A549 (cell line): ENCODE data around the gene ANTXR1.

ENCODE experiments used
- JUNB ChIP-seq: fragments of >200 bp; sonication (Bioruptor Twin); formaldehyde crosslinking; IDR thresholded peaks from 2 replicates; pipeline ENCODE4 v1.6.1; 2016
- NR3C1 ChIP-seq: fragments of >200 bp; sonication (Bioruptor Twin); formaldehyde crosslinking; IDR thresholded peaks from 3 replicates; pipeline ENCODE4 v1.6.1; 2017
- RARB ChIP-seq: fragments of 250-450 bp; sonication (Bioruptor Pico); IDR thresholded peaks from 2 replicates; pipeline ENCODE4 v1.8.0; 2021; ENCODE audit warnings: mild to moderate bottlenecking, moderate library complexity
- SMC3 ChIP-seq: fragments of >200 bp; sonication (Bioruptor Twin); formaldehyde crosslinking; IDR thresholded peaks from 3 replicates; pipeline ENCODE4 v1.6.1; 2018; ENCODE audit warnings: inconsistent platforms
- TF ChIP-seq, protein P1 (sequence below): fragments of 200-600 bp; sonication (generic); IDR thresholded peaks from 2 replicates; pipeline ENCODE4 v1.6.1; 2016; ENCODE audit warnings: antibody characterized with exemption, mild to moderate bottlenecking, moderate library complexity

DNA sequence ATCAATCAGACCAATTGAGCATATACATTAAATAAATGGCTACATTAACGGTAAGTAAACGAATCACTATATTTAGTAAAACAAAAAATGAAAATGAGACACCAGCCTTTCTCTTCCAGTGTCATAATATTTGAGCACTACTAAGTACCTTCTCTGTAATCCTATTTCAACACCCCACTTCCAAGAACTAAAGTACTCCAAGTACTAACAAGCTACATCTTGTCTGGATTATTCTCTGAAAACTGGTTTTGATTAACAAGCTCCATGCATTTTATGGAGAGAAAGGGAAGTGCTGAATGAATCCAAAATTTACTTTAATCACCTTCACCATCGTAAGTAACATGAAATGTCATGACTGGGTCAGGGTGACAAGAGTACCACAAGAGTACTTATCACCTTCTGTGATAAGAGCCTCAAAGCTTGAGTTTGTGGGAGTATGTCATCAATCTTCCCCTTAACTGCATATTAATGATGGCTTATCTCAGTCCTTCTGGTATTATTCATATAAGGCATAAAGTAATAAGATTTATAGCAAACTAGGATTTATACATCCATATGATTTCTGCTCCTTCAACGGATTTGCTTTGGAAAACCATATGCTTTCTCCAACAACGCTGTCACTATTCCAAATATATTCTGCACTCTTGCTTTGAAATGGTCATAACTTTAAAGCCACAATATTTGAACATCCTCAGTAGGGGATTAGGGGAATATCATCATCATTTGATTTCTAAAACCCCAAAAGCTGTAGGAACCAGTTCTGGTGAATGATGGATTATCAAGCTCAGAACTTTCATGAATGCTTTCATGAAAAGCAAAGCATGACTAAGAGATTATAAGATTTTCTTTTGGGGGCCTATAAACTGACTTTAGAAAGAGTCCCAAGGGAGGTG is 127.0 kb downstream of the ANTXR1 start:
- TF ChIP-seq SMC3: no peak
- TF ChIP-seq RARB (CRISPR knock-in tag): no peak
- TF ChIP-seq, protein P1, sequence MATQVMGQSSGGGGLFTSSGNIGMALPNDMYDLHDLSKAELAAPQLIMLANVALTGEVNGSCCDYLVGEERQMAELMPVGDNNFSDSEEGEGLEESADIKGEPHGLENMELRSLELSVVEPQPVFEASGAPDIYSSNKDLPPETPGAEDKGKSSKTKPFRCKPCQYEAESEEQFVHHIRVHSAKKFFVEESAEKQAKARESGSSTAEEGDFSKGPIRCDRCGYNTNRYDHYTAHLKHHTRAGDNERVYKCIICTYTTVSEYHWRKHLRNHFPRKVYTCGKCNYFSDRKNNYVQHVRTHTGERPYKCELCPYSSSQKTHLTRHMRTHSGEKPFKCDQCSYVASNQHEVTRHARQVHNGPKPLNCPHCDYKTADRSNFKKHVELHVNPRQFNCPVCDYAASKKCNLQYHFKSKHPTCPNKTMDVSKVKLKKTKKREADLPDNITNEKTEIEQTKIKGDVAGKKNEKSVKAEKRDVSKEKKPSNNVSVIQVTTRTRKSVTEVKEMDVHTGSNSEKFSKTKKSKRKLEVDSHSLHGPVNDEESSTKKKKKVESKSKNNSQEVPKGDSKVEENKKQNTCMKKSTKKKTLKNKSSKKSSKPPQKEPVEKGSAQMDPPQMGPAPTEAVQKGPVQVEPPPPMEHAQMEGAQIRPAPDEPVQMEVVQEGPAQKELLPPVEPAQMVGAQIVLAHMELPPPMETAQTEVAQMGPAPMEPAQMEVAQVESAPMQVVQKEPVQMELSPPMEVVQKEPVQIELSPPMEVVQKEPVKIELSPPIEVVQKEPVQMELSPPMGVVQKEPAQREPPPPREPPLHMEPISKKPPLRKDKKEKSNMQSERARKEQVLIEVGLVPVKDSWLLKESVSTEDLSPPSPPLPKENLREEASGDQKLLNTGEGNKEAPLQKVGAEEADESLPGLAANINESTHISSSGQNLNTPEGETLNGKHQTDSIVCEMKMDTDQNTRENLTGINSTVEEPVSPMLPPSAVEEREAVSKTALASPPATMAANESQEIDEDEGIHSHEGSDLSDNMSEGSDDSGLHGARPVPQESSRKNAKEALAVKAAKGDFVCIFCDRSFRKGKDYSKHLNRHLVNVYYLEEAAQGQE: no peak
- no peak for TF ChIP-seq JUNB
- TF ChIP-seq NR3C1: no peak
